ENCODE measurements around the gene PC.
A peak's percentile ranks its signal among the peaks of the same experiment; 100 is the strongest.

Gene PC

GRCh38 chr11:66870131-66870530 lies 88.1 kb downstream of the PC start:
- no peak for DNase-seq (ENCODE audit: extremely low read depth in 1 of 2, low read depth in 1 of 2)

- DNase-seq (ENCODE audit: extremely low read depth in 1 of 2, low read depth in 1 of 2), result no peak
Measured at GRCh38 chr11:66869567-66869870, 88.7 kb downstream of the PC start.

GRCh38 chr11:66868726-66869566 lies 89.2 kb downstream of the PC start:
- peak; percentile 52 to 77 for DNase-seq (ENCODE audit: extremely low read depth in 1 of 2, low read depth in 1 of 2)

GRCh38 chr11:66868082-66868725 lies 90.0 kb downstream of the PC start:
- no peak for DNase-seq (ENCODE audit: extremely low read depth in 1 of 2, low read depth in 1 of 2)

- DNase-seq (ENCODE audit: extremely low read depth in 1 of 2, low read depth in 1 of 2), result no peak
Measured at GRCh38 chr11:66867425-66868040, 90.7 kb downstream of the PC start.

GRCh38 chr11:66866511-66866986 lies 91.6 kb downstream of the PC start:
- no peak for DNase-seq (ENCODE audit: extremely low read depth in 1 of 2, low read depth in 1 of 2)

GRCh38 chr11:66866007-66866406 lies 92.2 kb downstream of the PC start:
- no peak for DNase-seq (ENCODE audit: extremely low read depth in 1 of 2, low read depth in 1 of 2)

- no peak for DNase-seq (ENCODE audit: extremely low read depth in 1 of 2, low read depth in 1 of 2)
Measured at GRCh38 chr11:66864924-66865697, 93.1 kb downstream of the PC start.

- no peak for DNase-seq (ENCODE audit: extremely low read depth in 1 of 2, low read depth in 1 of 2)
Measured at GRCh38 chr11:66864172-66864901, 93.8 kb downstream of the PC start.

GRCh38 chr11:66863428-66864125 lies 94.6 kb downstream of the PC start:
- DNase-seq (ENCODE audit: extremely low read depth in 1 of 2, low read depth in 1 of 2), result no peak

- DNase-seq (ENCODE audit: extremely low read depth in 1 of 2, low read depth in 1 of 2), result no peak
Measured at GRCh38 chr11:66862559-66863037, 95.6 kb downstream of the PC start.

- DNase-seq (ENCODE audit: extremely low read depth in 1 of 2, low read depth in 1 of 2), result no peak
Measured at GRCh38 chr11:66861774-66862558, 96.2 kb downstream of the PC start.

- no peak for DNase-seq (ENCODE audit: extremely low read depth in 1 of 2, low read depth in 1 of 2)
Measured at GRCh38 chr11:66861038-66861773, 97.0 kb downstream of the PC start.

GRCh38 chr11:66860449-66860831 lies 97.7 kb downstream of the PC start:
- DNase-seq (ENCODE audit: extremely low read depth in 1 of 2, low read depth in 1 of 2), result no peak

GRCh38 chr11:66859686-66860448 lies 98.3 kb downstream of the PC start:
- DNase-seq (ENCODE audit: extremely low read depth in 1 of 2, low read depth in 1 of 2), result no peak

- DNase-seq (ENCODE audit: extremely low read depth in 1 of 2, low read depth in 1 of 2), result no peak
Measured at GRCh38 chr11:66858939-66859685, 99.1 kb downstream of the PC start.
